ENCODE measurements around the gene GATAD2A.

The GATAD2A gene

DNA sequence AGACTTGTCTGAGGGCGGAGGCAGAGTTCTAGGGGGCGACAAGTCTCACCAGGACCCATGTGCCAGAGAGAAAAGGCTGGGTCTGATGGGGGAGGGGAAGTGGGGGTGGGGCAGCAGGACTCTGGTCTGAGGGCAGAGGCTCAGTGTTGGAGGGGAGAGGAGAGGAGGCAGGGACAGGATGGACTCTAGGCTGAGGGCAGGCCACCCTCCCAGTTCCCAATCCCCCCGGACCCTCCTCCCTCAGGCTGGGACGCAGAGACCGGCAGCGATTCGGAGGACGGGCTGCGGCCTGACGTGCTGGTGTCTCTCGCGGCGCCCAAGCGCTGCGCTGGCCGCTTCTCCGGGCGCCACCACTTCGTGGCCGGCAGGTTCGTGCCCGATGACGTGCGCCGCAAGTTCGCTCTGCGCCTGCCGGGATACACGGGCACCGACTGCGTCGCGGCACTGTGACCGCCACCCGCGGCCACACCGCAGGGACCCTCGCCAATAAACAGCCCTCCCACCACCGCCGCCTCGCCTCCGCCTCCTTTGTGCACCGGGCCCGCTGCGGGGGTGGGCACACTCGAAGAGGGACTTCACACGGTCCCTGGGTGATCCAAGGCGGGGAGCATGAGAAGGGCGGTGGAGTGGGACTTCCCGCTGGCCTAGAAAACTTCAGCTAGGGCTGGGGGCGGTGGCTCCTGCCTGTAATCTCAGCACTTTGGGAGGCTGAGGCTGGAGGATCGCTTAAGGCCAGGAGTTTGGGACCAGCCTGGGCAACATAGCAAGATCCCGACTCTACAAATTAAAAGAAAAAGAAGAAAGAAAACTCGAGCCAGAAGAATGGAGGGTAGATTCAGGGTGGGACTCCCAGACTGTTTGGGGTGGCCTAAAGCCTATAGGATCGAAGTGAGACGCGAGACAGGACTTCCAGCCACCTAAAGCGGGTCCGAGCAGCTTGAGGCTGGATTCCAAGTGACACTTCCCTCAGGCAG is 131.9 kb downstream of the GATAD2A start:
- TF ChIP-seq, protein P1, sequence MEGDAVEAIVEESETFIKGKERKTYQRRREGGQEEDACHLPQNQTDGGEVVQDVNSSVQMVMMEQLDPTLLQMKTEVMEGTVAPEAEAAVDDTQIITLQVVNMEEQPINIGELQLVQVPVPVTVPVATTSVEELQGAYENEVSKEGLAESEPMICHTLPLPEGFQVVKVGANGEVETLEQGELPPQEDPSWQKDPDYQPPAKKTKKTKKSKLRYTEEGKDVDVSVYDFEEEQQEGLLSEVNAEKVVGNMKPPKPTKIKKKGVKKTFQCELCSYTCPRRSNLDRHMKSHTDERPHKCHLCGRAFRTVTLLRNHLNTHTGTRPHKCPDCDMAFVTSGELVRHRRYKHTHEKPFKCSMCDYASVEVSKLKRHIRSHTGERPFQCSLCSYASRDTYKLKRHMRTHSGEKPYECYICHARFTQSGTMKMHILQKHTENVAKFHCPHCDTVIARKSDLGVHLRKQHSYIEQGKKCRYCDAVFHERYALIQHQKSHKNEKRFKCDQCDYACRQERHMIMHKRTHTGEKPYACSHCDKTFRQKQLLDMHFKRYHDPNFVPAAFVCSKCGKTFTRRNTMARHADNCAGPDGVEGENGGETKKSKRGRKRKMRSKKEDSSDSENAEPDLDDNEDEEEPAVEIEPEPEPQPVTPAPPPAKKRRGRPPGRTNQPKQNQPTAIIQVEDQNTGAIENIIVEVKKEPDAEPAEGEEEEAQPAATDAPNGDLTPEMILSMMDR (conservative IDR thresholded peaks at IDR 0.05; ENCODE audit: low read depth, low read length), result no peak
- DNase-seq (ENCODE audit: low read depth), result no peak
- no peak overlapping the region for H3K4me3 ChIP-seq (ENCODE audit: low read depth, low read length)

DNA sequence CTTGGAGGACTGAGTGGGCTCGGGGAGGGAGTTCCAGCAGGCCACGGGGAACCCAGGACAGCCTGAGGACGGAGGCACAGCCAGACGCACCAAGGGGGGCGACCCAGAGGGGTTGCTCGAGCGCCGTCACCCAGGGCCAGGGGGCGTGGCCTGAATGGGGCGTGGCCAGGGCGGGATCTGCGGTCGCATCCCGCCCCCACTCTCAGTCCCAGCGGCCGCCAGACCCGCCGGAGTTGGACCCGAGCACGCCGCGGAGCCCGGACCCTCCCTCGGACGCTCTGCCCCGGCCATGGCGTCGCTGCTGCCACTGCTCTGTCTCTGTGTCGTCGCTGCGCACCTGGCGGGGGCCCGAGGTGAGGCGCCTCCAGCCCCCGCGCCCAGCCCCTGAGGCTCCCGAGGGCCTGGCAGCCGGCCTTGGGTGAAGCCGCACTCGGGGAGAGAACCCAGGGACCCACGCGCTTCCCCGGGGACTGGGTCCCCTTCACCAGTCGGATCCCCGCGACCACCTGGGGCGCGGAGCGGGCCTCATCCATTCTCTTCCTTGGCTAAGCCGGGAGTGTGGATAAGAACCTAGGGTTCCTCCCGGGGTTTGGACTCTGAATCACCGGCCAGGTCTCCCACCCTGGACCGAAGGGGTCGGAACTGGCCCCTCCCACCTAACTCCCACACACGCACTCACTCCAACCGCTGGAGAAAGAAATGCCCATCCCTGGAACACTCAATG is 132.7 kb downstream of the GATAD2A start, which contains the start of gene CILP2:
Gene CILP2, plus strand, starts transcription at position 205 of the 724 bp plus-strand sequence. Its CDS starts 85 bp downstream, at position 290.
- TF ChIP-seq, protein P1 (conservative IDR thresholded peaks at IDR 0.05; ENCODE audit: low read depth, low read length), result no peak
- H3K4me3 ChIP-seq (ENCODE audit: low read depth, low read length), result peak within 1 kb of the TSS; percentile 42
- DNase-seq (ENCODE audit: low read depth), result no peak

DNA sequence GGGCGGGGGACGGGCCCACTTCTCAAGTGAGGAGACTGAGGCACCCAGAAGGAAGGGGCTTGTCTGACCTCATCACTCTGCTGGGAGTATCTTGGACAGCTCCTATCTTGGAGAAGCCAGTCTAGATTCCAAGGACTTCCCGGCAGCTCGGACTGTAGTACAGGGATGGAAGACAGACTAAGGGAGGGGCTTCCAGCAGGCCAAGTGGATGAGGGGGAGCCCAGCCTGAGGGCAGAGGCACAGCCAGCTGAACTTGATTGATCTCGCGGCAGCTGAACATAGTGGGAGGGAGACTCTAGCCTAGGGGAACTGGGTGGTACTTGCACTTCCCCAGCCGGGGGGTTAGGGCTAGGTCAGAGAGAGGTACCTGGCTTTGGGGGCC is 133.3 kb downstream of the GATAD2A start:
- H3K4me3 ChIP-seq (ENCODE audit: low read depth, low read length), result no peak overlapping the region
- DNase-seq (ENCODE audit: low read depth), result no peak
- TF ChIP-seq, protein P1 (conservative IDR thresholded peaks at IDR 0.05; ENCODE audit: low read depth, low read length), result no peak

DNA sequence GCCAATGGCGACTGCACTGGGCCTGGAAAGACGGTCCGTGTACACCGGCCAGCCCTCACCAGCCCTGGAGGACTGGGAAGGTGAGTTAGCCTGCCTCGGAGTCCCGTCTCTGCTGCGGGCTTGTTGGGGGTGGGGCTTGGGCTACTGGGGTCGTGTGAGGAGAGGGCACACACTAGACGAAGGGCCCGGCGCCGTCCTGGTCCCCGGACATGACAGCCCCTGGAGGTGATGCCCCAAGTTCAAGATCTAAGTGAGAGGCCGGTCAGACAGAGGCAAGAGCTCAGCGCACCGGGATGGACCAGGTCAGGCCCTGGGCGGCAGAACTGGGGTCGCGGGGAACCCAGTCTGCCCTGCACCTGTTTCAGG is 134.2 kb downstream of the GATAD2A start:
- TF ChIP-seq, protein P1 (conservative IDR thresholded peaks at IDR 0.05; ENCODE audit: low read depth, low read length), result no peak
- no peak overlapping the region for H3K4me3 ChIP-seq (ENCODE audit: low read depth, low read length)
- no peak for DNase-seq (ENCODE audit: low read depth)

DNA sequence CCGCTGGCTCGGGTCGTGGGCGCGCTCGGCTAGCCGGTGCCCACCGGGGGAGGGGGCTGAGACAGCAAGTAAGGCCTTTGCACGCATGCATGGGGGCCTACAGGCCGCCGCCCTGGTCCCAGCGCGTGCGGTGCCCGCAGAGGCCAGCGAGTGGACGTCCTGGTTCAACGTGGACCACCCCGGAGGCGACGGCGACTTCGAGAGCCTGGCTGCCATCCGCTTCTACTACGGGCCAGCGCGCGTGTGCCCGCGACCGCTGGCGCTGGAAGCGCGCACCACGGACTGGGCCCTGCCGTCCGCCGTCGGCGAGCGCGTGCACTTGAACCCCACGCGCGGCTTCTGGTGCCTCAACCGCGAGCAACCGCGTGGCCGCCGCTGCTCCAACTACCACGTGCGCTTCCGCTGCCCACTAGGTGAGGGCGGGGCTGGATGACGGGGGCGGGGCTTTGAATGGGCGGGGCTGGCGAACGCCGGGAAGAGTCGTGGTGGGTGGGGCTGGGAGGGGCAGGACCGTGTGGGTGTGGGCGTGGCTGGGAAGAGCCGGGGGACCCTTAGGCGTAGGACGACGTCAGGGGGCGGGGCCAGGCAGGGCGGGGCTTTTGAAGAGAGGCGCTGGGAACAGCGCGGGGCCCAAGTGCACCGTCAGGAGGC is 134.7 kb downstream of the GATAD2A start:
- H3K4me3 ChIP-seq (ENCODE audit: low read depth, low read length), result no peak overlapping the region
- TF ChIP-seq, protein P1 (conservative IDR thresholded peaks at IDR 0.05; ENCODE audit: low read depth, low read length), result no peak
- DNase-seq (ENCODE audit: low read depth), result peak; percentile 80

DNA sequence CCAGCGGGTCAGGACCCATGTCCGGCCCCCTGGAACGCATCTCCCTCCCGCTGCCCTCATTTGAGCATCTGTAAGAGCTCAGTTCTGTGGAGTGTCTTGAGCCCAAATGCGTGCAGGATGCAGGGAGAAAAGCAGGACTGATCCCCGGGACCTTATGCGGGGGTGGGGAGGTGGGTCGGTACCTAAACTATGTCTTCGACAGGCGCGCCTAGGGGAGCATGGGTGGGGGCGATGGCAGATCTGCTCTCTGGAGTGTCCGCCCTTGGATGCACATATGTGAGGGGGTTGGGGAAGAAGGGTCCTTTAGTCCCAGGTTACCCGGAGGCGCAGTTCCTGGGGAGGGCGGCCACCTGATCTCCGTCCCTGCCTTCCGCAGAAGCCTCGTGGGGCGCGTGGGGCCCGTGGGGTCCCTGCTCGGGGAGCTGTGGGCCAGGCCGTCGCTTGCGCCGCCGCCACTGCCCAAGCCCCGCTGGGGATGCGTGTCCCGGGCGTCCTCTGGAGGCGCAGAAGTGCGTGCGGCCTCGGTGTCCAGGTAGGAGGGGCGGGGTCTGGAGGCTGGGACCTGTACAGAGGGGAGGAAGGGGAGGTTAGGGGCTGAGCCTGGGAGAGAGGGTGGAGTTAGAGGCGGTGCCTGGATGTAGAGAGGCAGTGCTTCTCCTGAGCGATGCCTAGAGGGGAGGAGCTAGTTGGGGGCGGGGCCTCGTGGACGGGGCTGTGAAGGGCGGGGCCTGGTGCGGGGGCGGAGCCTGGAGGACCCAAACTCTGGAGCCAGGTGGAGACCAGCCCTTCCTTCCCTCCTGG is 135.4 kb downstream of the GATAD2A start:
- DNase-seq (ENCODE audit: low read depth), result peak; percentile 50
- TF ChIP-seq, protein P1 (conservative IDR thresholded peaks at IDR 0.05; ENCODE audit: low read depth, low read length), result no peak
- peak overlapping the region; percentile 24 for H3K4me3 ChIP-seq (ENCODE audit: low read depth, low read length)

Measured in choroid plexus epithelial cell (primary cell).